ENCODE measurements around the gene INSM1. TPM values are rescaled to one million over a fixed set of nuclear protein-coding genes. Genes with fewer than 3 reads are reported as not detected.

The INSM1 gene
- total RNA-seq, 1 experiment from 2014 or later, result 3.3 TPM

- H3K36me3 Mint-ChIP-seq, result no peaks in the 10 kb centered on the region
- POLR2A ChIA-PET, result no interaction called here
- H3K9me3 Mint-ChIP-seq, result peaks cover 3% of the 10 kb centered on the region; the same call in 1 of the 2 replicates
- CTCF ChIA-PET, result interaction anchor here (0.7 to 3.4 kb wide), 5 partner anchors 41 to 224 kb away, joined by 3 to 23 read pairs (median 4); no protein-coding TSS in a partner anchor
- TF ChIP-seq SP1 (CRISPR knock-in tag; conservative IDR thresholded peaks at IDR 0.05), result no peak
- TF ChIP-seq ELF4 (CRISPR knock-in tag; IDR thresholded peaks at IDR 0.05; ENCODE audit: low read depth), result no peak
- TF ChIP-seq EMX1 (CRISPR knock-in tag; IDR thresholded peaks at IDR 0.05), result no peak
- TF ChIP-seq NFE2L1 (CRISPR knock-in tag; IDR thresholded peaks at IDR 0.05), result no peak
- TF ChIP-seq AFF4 (CRISPR knock-in tag; IDR thresholded peaks at IDR 0.05; ENCODE audit: borderline replicate concordance), result no peak
- no peak for TF ChIP-seq ATF2 (CRISPR knock-in tag; IDR thresholded peaks at IDR 0.05; ENCODE audit: borderline replicate concordance, low read depth)
- TF ChIP-seq JAZF1 (CRISPR knock-in tag; IDR thresholded peaks at IDR 0.05), result no peak
- peak overlapping the region; percentile 17; the same call in 1 of the 2 replicates for H3K27ac Mint-ChIP-seq
- H3K27me3 Mint-ChIP-seq (ENCODE audit: low read depth), result peaks cover 82% of the 10 kb centered on the region
- no peak for ATAC-seq
- H3K4me3 Mint-ChIP-seq, result peak overlapping the region; percentile 80
- DNase-seq (ENCODE audit: low spot score), result no peak
- H3K4me1 Mint-ChIP-seq, result peaks cover 51% of the 10 kb centered on the region
Measured at GRCh38 chr20:20370094-20370575, 2.2 kb downstream of the INSM1 start.

GRCh38 chr20:20371083-20371482 lies 3.2 kb downstream of the INSM1 start:
- Mint-ChIP-seq H3K36me3 (no peaks in the 10 kb centered on the region), H3K27ac (peak overlapping the region; percentile 94), H3K4me3 (peak overlapping the region; percentile 57), H3K4me1 (peaks cover 43% of the 10 kb centered on the region), H3K9me3 (peaks cover 3% of the 10 kb centered on the region; the same call in 1 of the 2 replicates), H3K27me3 (ENCODE audit: low read depth) (peaks cover 79% of the 10 kb centered on the region)
- TF ChIP-seq ATF1 (CRISPR knock-in tag; IDR thresholded peaks at IDR 0.05) (no peak), ATF2 (CRISPR knock-in tag; IDR thresholded peaks at IDR 0.05; ENCODE audit: borderline replicate concordance, low read depth) (no peak), SMAD4 (CRISPR knock-in tag; IDR thresholded peaks at IDR 0.05) (no peak), ESRRA (CRISPR knock-in tag; IDR thresholded peaks at IDR 0.05; ENCODE audit: borderline replicate concordance) (no peak), ELF4 (CRISPR knock-in tag; IDR thresholded peaks at IDR 0.05; ENCODE audit: low read depth) (no peak), RELA (CRISPR knock-in tag; IDR thresholded peaks at IDR 0.05; ENCODE audit: borderline replicate concordance) (no peak), OVOL2 (CRISPR knock-in tag; IDR thresholded peaks at IDR 0.05; ENCODE audit: borderline replicate concordance) (no peak), ERG (CRISPR knock-in tag; IDR thresholded peaks at IDR 0.05) (no peak), ZNF317 (CRISPR knock-in tag; IDR thresholded peaks at IDR 0.05; ENCODE audit: borderline replicate concordance, low read depth) (no peak), GTF2I (CRISPR knock-in tag; conservative IDR thresholded peaks at IDR 0.05) (no peak), ZNF512 (CRISPR knock-in tag; IDR thresholded peaks at IDR 0.05; ENCODE audit: borderline replicate concordance) (no peak), MLX (CRISPR knock-in tag; IDR thresholded peaks at IDR 0.05) (no peak), ARID4B (CRISPR knock-in tag; IDR thresholded peaks at IDR 0.05; ENCODE audit: borderline replicate concordance) (no peak)
- CTCF ChIA-PET, result interaction anchor here (1.0 to 3.4 kb wide), 3 partner anchors 8 to 223 kb away, joined by 3 to 23 read pairs (median 5); no protein-coding TSS in a partner anchor
- no peak for DNase-seq (ENCODE audit: low spot score)
- POLR2A ChIA-PET, result no interaction called here
- no peak for ATAC-seq

All from WTC11 (cell line).